HAP-1 (cell line): ENCODE results near the gene FAM184B.
A peak's percentile ranks its signal among the peaks of the same experiment; 100 is the strongest.

Source experiments
- DNase-seq, 2 experiments: peaks; one replicate each; pipeline ENCODE4 v3.0.0-alpha.2; 2016 to 2020; ENCODE audit warnings: low spot score in 2 of 2
- H3K27me3 ChIP-seq: fragments of 250-450 bp; sonication (Bioruptor Pico); 2 replicates; pipeline ENCODE4 v1.5.1; 2020; ENCODE audit warnings: low read depth, mild to moderate bottlenecking, moderate library complexity
- H3K36me3 ChIP-seq: fragments of 250-450 bp; sonication (Bioruptor Pico); replicated peaks from 2 replicates; pipeline ENCODE4 v1.5.1; 2020; ENCODE audit warnings: mild to moderate bottlenecking
- H3K4me1 ChIP-seq: fragments of 250-450 bp; sonication (Bioruptor Pico); 2 replicates; pipeline ENCODE4 v1.5.1; 2020; ENCODE audit warnings: mild to moderate bottlenecking
- H3K4me3 ChIP-seq: fragments of 250-450 bp; sonication (Bioruptor Pico); 2 replicates; pipeline ENCODE4 v1.5.1; 2020; ENCODE audit warnings: mild to moderate bottlenecking, moderate library complexity
- H3K9me3 ChIP-seq: fragments of 250-450 bp; sonication (Bioruptor Pico); 2 replicates; pipeline ENCODE4 v1.5.1; 2020; ENCODE audit warnings: mild to moderate bottlenecking, moderate library complexity
- in situ Hi-C: fragments of 300-500 bp; cut with MboI; formaldehyde crosslinking; loops from 3 replicates; pipeline ENCODE4 v1.14.3; 2020; ENCODE audit warnings: low sequenced_read_pairs, inconsistent platforms, mixed read lengths

FAM184B gene

GRCh38 chr4:17781300-17782287 is at the start of gene FAM184B:
Gene FAM184B, minus strand, starts transcription at chr4:17781621. Its CDS starts 322 bp downstream, at chr4:17781299.
- no peaks in the 10 kb centered on the region for H3K36me3 ChIP-seq
- in situ Hi-C loops, result no loop called here
- no peaks in the 10 kb centered on the region for H3K9me3 ChIP-seq
- H3K4me3 ChIP-seq, result no peak within 1 kb of the TSS
- H3K27me3 ChIP-seq, result peaks cover 6% of the 10 kb centered on the region; the same call in 1 of the 2 replicates
- DNase-seq, result no peak
- no peaks in the 10 kb centered on the region for H3K4me1 ChIP-seq

DNA sequence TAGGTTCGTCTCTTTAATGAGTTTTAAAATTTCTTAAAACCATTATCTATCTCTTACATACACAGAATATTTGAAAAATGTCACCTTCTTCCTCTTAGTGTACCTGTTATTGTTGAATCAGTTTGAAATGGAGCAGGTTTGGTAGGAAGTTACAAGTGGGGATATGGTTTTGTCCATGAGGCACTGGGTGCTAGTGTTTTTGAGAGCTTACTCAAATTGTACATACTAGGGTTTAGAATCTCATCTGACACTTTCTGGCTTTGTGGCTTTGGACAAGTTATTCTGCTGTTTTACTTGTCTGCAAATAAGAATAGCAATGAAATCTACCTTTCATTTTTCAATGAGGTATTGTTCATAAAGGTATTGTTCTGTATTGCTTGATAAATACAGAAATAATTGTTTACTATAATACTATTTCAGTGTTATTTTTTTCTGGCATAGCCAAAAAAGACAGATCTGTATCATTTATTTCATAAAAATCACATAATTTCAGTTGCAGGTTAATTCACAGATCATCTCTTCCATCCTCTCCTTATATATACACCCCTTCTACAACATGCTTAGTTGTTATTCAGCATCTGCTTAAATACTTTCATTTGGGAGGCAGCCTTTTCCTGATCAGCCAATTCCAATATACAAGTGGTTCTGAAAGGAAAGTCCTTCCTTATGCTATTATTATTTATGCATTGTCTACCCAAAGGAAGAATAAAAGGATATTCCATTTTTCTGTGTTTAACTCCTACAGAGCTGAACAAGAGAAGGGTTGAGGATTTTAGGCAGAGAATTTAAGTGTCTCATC is 42.6 kb upstream of the FAM184B start:
- in situ Hi-C loops, result loop anchor here (25.0 kb wide), 1 partner anchor 237 kb away; the partner anchor contains the start of gene LAP3
- Histone ChIP-seq H3K9me3 (no peaks in the 10 kb centered on the region), H3K4me1 (peaks cover 19% of the 10 kb centered on the region), H3K4me3 (no peak overlapping the region), H3K36me3 (peaks cover 88% of the 10 kb centered on the region), H3K27me3 (no peaks in the 10 kb centered on the region)
- DNase-seq, result no peak

GRCh38 chr4:17817027-17817426 is 35.6 kb upstream of the FAM184B start:
- DNase-seq, result peak in 1 of 2 experiments; percentile 51
- H3K9me3 ChIP-seq, result no peaks in the 10 kb centered on the region
- H3K4me1 ChIP-seq, result peaks cover 8% of the 10 kb centered on the region
- H3K36me3 ChIP-seq, result peaks cover 74% of the 10 kb centered on the region
- H3K27me3 ChIP-seq, result no peaks in the 10 kb centered on the region
- in situ Hi-C loops, result loop anchor here (25.0 kb wide), 1 partner anchor 230 kb away; the partner anchor contains the start of gene LAP3
- H3K4me3 ChIP-seq, result no peak overlapping the region

DNA sequence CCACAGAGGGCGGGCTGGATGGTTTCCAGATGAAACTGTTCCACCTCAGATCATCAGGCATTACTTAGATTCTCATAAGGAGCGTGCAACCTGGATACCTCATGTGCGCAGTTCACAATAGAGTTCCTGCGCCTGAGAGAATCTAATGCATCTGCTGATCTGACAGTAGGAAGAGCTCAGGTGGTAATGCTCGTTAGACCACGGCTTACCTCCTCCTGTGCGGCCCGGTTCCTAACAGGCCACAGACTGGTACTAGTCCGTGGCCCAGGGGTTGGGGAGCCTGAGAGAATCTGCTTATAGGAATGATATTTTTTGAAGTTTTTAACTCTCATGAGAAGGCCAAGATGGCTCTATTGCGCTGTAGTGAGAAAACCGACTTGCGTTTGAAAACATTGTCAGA is 34.7 kb upstream of the FAM184B start:
- Histone ChIP-seq H3K9me3 (no peaks in the 10 kb centered on the region), H3K36me3 (peaks cover 73% of the 10 kb centered on the region), H3K27me3 (no peaks in the 10 kb centered on the region), H3K4me1 (peaks cover 8% of the 10 kb centered on the region), H3K4me3 (no peak overlapping the region)
- DNase-seq, result no peak
- in situ Hi-C loops, result loop anchor here (25.0 kb wide), 1 partner anchor 229 kb away; the partner anchor contains the start of gene LAP3

- Histone ChIP-seq H3K27me3 (no peaks in the 10 kb centered on the region), H3K9me3 (no peaks in the 10 kb centered on the region), H3K4me3 (no peak overlapping the region), H3K36me3 (peaks cover 55% of the 10 kb centered on the region), H3K4me1 (peaks cover 3% of the 10 kb centered on the region)
- no peak for DNase-seq
- in situ Hi-C loops, result loop anchor here (25.0 kb wide), 1 partner anchor 227 kb away; the partner anchor contains the start of gene LAP3
Observed at GRCh38 chr4:17814140-17814539, 32.7 kb upstream of the FAM184B start.

DNA sequence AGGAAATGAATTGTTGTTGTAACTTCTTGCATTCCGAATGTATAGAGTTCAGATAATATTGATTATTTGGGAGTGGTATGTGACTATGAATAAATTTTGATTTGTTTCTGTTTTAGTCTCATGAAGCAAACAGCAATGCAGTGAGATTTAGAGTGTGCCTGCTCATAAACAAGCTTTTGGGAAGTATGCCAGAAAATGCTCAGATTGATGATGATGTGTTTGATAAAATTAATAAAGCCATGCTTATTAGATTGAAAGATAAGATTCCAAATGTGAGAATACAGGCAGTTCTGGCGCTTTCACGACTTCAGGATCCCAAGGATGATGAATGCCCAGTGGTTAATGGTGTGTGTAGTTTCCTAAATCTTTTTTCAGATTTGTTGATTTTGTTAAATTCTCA is 31.4 kb upstream of the FAM184B start:
- Histone ChIP-seq H3K4me1 (peaks cover 7% of the 10 kb centered on the region), H3K9me3 (no peaks in the 10 kb centered on the region), H3K27me3 (no peaks in the 10 kb centered on the region), H3K36me3 (peaks cover 46% of the 10 kb centered on the region), H3K4me3 (peak overlapping the region; percentile 69)
- DNase-seq, result no peak
- in situ Hi-C loops, result loop anchor here (25.0 kb wide), 1 partner anchor 226 kb away; the partner anchor contains the start of gene LAP3

DNA sequence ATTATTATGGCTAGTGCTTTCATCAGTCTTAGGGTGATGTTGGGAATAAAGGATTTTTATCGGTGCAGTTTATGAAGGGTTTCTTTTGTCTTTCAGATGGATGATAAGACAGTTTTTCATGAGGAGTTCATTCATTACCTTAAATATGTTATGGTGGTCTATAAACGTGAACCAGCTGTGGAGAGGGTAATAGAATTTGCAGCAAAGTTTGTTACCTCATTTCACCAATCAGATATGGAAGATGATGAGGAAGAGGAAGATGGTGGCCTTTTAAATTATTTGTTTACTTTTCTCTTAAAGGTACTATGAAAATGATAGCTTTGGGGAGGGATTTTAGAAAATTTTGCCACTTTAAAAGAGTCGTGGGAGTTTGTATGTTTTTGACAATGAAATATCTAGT is 30.7 kb upstream of the FAM184B start:
- Histone ChIP-seq H3K36me3 (peaks cover 43% of the 10 kb centered on the region), H3K27me3 (no peaks in the 10 kb centered on the region)
- in situ Hi-C loops, result loop anchor here (25.0 kb wide), 1 partner anchor 225 kb away; the partner anchor contains the start of gene LAP3

DNA sequence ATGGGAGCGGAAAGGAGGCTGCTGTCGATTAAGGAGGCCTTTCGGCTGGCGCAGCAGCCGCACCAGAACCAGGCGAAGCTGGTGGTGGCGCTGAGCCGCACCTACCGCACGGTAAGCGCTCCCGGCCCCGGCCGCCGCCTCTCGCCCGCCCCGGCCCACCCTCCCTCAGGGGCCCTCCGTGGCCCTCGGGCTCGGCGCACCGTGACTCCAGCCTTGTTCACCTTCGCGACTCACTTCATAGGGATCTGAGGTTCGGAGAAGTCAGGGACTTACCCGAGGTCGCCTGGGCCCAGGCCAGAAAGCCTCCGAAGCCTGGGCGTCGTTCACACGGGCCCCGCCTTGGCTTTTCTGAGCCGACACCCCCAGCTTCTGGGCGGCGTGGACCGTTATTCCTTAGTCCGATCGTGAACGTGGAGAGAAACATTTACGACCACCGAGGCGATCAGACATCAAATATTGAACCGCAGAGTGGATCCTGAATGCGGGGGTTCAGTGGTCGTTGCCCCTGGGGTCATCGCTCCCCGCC is 29.7 kb upstream of the FAM184B start:
- Histone ChIP-seq H3K27me3 (no peaks in the 10 kb centered on the region), H3K4me3 (peak overlapping the region; percentile 69), H3K4me1 (peaks cover 21% of the 10 kb centered on the region), H3K9me3 (no peaks in the 10 kb centered on the region), H3K36me3 (peaks cover 33% of the 10 kb centered on the region)
- no peak for DNase-seq
- in situ Hi-C loops, result loop anchor here (25.0 kb wide), 1 partner anchor 224 kb away; the partner anchor contains the start of gene LAP3

More for the DNA sequence above, 30.7 kb upstream of the FAM184B start:
- no peak for DNase-seq
- peaks cover 12% of the 10 kb centered on the region for H3K4me1 ChIP-seq
- H3K9me3 ChIP-seq, result no peaks in the 10 kb centered on the region
- peak overlapping the region; percentile 69 for H3K4me3 ChIP-seq

DNA sequence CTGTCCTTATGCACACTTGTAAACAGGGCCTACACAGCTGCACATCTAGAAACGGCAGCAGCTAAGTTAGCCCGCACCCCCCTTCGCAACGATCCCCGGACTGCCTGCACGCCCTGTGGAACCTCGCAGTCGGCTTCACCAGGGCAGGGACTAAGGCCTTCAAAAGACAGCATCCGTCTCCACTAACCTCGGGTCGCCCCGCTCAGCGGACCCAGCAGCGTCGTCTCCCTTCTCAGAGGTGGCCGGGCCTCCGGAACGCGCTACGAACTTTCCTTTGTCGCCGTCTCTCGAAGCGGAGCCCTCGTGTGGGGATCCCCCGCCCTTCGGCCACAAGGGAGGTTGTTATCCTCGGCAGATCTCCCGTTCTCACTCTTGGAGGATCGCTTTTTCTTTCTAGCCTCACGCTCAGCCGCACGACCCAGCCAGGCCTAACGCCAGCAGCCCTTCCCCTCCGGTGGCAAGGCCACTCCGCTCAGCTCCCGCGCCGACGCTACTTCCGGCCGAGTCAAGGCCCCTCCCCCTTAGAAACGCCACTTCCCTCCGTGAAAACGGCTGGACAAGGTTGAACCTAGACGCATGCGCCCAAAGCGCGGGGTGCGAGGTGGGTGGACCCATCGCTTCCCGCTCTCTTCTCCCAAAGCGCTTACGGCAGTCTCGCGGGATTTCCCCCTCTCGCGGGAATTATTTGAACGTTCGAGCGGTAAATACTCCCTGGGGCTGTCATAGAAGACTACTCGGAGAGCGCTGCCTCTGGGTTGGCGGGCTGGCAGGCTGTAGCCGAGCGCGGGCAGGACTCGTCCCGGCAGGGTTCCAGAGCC is 29.0 kb upstream of the FAM184B start, which contains the start of the genes DCAF16 and NCAPG:
Gene DCAF16 (minus strand): TSS at position 498 of the 818 bp plus-strand sequence. CDS start 6,616 bp downstream, outside the sequence.
Gene NCAPG (plus strand): TSS at position 720 of the 818 bp plus-strand sequence. CDS start 99 bp downstream, outside the sequence.
- Histone ChIP-seq H3K27me3 (no peaks in the 10 kb centered on the region), H3K36me3 (peaks cover 26% of the 10 kb centered on the region), H3K9me3 (no peaks in the 10 kb centered on the region), H3K4me1 (peaks cover 24% of the 10 kb centered on the region), H3K4me3 (peak within 1 kb of the TSS; percentile 69)
- peak; percentile 98 to 99 for DNase-seq
- in situ Hi-C loops, result loop anchor here (25.0 kb wide), 1 partner anchor 223 kb away; the partner anchor contains the start of gene LAP3

- Histone ChIP-seq H3K4me3 (peak overlapping the region; percentile 69), H3K4me1 (peaks cover 24% of the 10 kb centered on the region), H3K36me3 (peaks cover 20% of the 10 kb centered on the region), H3K9me3 (no peaks in the 10 kb centered on the region), H3K27me3 (no peaks in the 10 kb centered on the region)
- no peak for DNase-seq
- in situ Hi-C loops, result loop anchor here (25.0 kb wide), 1 partner anchor 222 kb away; the partner anchor contains the start of gene LAP3
Observed at GRCh38 chr4:17809667-17810066, 28.2 kb upstream of the FAM184B start.

DNA sequence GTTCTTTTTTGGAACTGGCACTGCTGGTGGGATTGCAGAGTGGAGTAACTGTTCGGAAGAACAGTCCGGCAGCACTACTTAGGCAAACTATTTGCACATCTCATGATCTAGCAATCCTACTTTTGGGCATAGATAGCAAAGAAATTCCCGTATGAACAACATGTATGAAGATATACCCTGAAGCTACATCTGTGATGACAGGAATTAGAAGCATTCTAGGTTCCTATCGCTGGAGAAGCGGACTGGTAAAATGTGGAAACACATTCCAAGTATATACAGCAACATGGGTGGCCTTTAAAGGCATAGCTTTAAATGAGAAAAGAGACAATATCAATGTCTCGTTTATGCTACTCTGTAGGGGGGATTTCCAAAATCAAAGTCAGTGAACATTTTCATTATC is 26.0 kb upstream of the FAM184B start:
- in situ Hi-C loops, result loop anchor here (25.0 kb wide), 1 partner anchor 220 kb away; the partner anchor contains the start of gene LAP3
- Histone ChIP-seq H3K9me3 (no peaks in the 10 kb centered on the region), H3K4me1 (peaks cover 24% of the 10 kb centered on the region), H3K36me3 (peaks cover 28% of the 10 kb centered on the region), H3K4me3 (peak overlapping the region; percentile 69), H3K27me3 (no peaks in the 10 kb centered on the region)
- DNase-seq, result no peak

GRCh38 chr4:17805580-17806155 is 24.2 kb upstream of the FAM184B start:
- Histone ChIP-seq H3K4me3 (no peak overlapping the region), H3K27me3 (no peaks in the 10 kb centered on the region), H3K36me3 (peaks cover 32% of the 10 kb centered on the region), H3K4me1 (peaks cover 24% of the 10 kb centered on the region), H3K9me3 (no peaks in the 10 kb centered on the region)
- in situ Hi-C loops, result loop anchor here (25.0 kb wide), 1 partner anchor 218 kb away; the partner anchor contains the start of gene LAP3
- DNase-seq, result no peak
